NCI-H1092 treated with DMSO at 0.1 percent for 48 hours (cell line): ENCODE results near the gene PPM1A.

ENCODE experiments used
- DNase-seq: peaks from one replicate; lab custom pipeline; 2025; lab: John Stamatoyannopoulos, UW

PPM1A gene

GRCh38 chr14:60323199-60323896, 74.3 kb downstream of the PPM1A start:
- DNase-seq: no peak

- DNase-seq: no peak
Observed at GRCh38 chr14:60324837-60325236, 75.8 kb downstream of the PPM1A start.

DNA sequence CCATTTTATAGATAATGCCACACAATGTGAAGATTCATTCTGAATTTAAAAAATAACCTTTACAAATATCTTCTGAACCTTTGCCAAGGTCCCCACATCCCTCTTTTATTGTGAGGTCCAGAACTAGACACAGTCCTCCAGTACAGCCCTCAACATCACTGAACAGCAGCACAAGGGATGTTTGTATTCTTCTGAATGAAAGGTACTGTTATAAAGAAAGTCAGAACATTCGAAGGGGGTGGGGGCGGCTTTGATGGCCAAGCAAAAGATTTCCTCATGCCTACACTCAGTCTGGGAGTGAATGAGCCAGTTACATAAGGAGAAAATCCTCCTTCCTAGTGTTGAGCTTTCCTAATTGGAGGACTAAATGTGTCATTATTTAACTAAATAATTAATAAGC, 77.3 kb downstream of the PPM1A start:
- DNase-seq: no peak

DNA sequence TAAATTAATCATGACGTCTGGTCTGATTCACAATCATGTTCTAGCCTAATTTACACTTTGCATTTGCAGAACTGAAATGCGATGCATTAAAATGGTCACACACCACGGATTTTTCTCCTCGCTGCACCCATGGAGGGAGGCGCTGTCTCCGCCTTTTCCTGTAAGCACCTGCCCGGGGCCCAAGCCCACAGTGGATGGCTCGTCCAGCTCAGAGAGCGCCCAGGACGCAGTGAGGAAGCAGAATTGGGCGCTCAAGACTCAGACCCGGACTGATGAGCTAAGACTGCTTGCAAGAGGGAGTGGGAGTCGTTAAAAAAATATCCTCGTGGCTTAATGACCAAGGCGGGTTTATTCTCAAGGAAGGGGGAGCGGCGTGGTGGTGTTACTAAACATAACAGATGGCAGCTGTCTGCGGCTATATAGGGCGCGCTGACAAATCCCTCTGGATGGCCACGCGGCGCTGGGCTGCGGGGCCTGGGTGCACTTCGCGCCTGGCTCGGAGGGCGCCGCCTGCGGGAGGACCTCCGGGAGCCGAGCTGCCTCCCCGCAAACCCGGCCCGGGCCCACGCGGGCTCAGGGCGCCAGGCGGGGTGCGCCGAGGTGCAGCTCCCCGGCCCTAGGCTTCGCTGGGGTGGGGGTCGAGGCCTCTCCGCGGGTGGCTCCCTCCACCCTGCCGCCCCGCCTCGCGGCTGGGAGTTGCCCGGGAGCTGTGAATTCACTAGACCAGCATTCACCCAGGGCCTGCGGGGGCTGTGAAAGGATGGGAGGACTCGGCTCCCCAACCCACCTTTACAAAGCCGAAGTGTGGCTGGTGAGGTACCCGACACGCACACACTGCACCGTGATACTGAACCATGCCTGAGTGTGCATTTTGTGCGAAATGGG, 78.7 kb downstream of the PPM1A start:
- DNase-seq: peak; percentile 88

DNA sequence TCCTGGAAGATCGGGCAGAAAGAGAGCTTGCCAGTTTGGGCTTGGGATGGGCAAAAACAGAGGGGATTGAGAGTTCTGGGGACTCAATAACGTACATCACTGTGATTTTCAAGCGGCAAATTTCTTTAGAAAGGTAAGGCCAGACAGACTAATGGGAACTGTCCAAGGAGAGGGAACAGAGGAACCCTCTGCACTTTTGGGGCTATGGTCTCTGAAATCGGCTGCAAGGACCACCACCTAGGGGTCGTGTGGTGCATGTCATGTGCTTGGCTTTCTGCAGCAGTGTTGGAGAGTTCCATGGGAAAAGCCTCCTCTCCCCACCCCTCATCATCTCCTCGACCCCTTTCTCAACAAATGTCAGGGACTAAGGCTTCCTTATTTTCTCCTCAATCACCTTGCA, 79.6 kb downstream of the PPM1A start:
- peak; percentile 79 for DNase-seq

DNA sequence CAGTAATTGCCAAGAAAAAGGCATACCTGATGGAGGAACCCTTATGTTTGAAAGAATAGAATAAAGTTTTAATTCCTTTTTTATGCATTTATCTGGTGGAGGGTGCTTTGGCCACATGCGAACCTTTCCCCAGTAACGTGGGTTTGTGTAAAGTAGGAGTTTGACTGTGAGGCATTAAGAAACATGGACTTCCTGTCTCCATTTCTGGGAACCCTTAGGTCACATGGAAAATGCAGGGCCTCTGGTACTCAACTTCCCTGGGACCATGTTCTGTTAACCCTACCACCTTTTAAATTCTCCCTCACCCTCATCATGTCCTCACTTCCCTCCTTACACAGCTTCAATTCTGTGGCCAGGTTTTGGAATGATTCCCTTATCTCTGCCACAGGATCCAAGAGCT, 80.3 kb downstream of the PPM1A start:
- DNase-seq: no peak

DNA sequence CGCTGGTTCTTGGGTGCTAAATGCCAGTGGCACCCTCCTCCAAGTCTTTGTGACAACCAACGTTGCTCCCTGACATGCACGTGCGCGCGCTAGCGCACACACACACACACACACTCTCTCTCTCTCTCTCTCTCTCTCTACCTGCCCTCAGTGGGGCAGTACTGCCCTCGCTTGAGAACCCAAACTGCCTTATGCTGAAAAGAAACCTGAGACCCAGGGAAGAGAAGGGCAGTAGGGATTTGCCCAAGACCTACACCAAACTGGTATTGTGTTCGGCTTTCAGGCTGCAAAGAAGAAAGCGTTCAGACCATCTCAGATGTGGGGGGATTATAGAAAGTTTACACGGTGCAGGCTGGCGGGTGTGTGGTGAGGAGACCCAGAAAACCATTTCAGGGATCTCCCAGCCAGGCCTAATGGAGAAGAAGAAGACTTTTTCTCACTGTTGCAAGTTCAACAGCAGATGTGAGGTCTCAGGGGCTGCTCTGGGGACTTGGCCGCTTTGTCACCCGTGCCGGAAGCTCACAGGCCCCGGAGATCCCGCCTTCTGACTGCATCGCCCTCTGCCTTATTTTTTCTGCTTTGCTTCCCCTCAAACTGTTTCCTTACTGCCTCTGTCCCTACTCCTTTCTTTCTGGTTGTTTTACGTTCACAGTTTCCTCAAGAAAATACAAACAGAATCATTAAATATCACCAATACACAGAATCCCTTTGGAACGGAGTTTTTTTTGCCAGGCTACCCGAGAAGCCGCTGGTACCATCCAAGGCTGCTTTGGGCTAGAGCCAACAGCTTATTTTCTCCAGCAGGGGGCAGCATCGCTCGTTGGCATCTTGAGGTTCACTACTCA, 82.4 kb downstream of the PPM1A start:
- peak; percentile 99 for DNase-seq

DNA sequence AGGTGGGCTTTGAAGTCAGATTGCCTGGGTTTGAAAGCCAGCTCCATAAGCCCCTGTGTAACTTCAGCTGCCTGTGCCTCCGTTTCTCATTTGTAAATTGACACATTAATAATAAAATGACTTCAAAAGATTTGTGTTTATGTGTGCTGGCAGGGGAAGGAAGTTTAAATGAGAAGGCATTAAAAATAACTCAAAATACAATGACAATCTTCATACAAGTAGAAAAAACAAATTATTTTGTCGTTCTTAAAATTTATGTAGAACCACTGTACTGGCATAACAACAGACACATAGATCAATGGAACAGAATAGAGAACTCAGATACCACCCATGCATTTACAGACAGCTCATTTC, 83.0 kb downstream of the PPM1A start:
- no peak for DNase-seq

GRCh38 chr14:60332869-60333268, 83.8 kb downstream of the PPM1A start:
- DNase-seq: no peak

DNA sequence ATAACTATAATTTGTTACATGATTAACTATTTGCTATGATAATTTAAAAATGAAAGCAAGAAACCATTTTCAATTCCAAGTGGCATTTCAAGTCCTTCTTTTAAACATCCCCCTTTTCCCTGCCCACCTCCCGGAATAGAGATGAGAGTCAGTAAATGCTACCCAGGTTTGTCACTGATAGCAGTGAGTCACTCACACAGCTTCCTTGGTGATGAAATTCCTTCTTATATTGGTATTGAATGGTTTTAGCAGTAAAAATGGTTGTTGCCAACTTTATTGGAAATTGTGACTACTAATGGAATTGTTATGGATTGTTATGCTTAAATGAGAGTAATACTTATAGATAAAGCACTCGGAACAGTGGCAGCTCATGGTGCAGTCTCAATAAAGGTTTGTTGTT, 90.5 kb downstream of the PPM1A start:
- no peak for DNase-seq

DNA sequence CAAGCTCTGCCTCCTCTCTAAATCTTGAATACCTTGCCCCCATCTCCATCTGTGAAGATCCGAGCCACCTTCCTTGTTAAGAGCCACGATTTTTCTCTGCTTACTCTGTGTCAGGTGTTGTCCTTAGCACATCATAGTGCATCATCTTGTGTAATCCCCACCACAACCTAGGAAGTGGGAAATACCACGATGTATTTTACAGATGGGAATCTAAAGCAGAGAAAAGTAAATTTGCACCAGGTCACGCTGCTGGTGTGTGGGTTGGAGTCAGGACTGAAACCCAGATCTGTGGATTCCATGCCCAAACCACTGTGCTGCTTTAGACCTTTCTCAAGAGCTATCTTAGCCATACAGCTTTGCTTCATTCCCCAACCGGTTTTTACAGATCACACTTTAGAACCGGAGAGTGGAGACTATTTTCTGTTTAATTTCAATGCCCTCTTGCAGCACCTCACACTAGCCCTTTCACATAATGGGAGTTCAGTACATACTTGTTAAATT, 94.6 kb downstream of the PPM1A start:
- DNase-seq: no peak

DNA sequence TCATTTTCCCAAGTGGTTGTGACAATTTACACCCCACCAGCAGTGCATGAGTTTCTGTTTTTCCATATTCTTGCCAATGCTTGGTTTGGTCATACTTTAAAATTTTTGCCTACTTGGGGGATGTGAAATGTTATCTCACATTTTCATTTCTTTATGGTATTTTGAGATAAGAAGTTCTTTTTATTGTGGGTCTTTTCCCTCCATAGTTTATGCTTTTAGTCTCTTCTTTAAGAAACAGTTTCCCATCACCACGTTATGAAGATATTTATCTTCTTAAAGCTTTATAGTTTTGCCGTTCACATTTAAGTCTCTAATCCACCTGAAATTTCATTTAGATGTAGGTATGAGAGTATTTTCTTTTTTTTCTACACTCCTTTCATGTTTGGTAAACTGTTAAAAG, 95.7 kb downstream of the PPM1A start:
- DNase-seq: no peak

- DNase-seq: peak; percentile 31
Observed at GRCh38 chr14:60346706-60347105, 97.7 kb downstream of the PPM1A start.

- no peak for DNase-seq
Observed at GRCh38 chr14:60348211-60348610, 99.2 kb downstream of the PPM1A start.
